Progenitor cell of endocrine pancreas (in vitro differentiated cells): Measurements from ENCODE around the gene RSRC1. TPM values are rescaled to one million over a fixed set of nuclear protein-coding genes. Genes with fewer than 3 reads are reported as not detected.
"Not testable (repeated sequence)": the region's sequence is repeated elsewhere in the genome, so short reads cannot be mapped to it uniquely, and the experiment has no call there.

Experiments used
- DNase-seq: peaks from one replicate; pipeline ENCODE4 v3.0.0; 2021; ENCODE audit warnings: low spot score; ENCODE audit not compliant: unreplicated experiment
- H3K27ac Mint-ChIP-seq: 2 replicates; pipeline ENCODE4 v1.8.0; 2021; ENCODE audit warnings: mild to moderate bottlenecking, moderate library complexity, mixed read lengths
- H3K27me3 Mint-ChIP-seq: 2 replicates; pipeline ENCODE4 v1.8.0; 2021; ENCODE audit warnings: mixed read lengths
- H3K36me3 Mint-ChIP-seq: 2 replicates; pipeline ENCODE4 v1.8.0; 2022; ENCODE audit warnings: mixed read lengths; ENCODE audit not compliant: insufficient read depth
- H3K4me1 Mint-ChIP-seq: 2 replicates; pipeline ENCODE4 v1.8.0; 2021; ENCODE audit warnings: low read depth, mixed read lengths
- H3K4me3 Mint-ChIP-seq: 2 replicates; pipeline ENCODE4 v1.8.0; 2021; ENCODE audit warnings: low read depth, mild to moderate bottlenecking, moderate library complexity, mixed read lengths
- H3K9me3 Mint-ChIP-seq: 2 replicates; pipeline ENCODE4 v1.8.0; 2021; ENCODE audit warnings: low read depth, mixed read lengths
- total RNA-seq: library from RNA; stranded (reverse); gene quantifications from 2 replicates; pipeline ENCODE4 v1.2.1, GENCODE V29; 2021
- TF ChIP-seq, protein P1 (sequence below): fragments of 200-600 bp; sonication (generic); IDR thresholded peaks from one replicate; pipeline ENCODE4 v1.5.0; 2021; ENCODE audit warnings: antibody characterized with exemption, mild to moderate bottlenecking; ENCODE audit not compliant: unreplicated experiment

The RSRC1 gene
- total RNA-seq, 1 donor from 2014 or later = 50.6 TPM

- peaks cover 41% of the 10 kb centered on the region for H3K27me3 Mint-ChIP-seq
These were observed 749 bp downstream of the RSRC1 start for GRCh38 chr3:158110658-158111018.

DNA sequence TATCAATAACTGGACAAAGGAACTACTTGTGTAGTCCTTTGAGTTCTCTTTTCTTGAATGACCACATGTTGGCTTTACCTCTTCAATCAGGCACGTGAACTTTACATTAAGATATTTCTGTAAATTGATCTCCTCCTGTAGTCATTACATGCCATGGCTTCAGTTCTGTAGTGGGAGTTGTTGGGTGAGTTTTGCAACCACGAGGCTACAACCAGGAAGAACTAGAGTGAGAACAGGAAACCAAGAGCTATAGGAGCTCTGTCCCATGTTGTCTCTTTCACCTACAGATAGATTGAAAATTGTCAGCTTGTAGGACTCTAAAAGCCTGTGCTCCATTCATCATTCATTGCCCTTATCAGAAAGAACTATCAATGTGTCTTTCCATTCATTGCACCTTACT, 2.0 kb downstream of the RSRC1 start:
- peak overlapping the region; percentile 23 for H3K4me3 Mint-ChIP-seq

More at GRCh38 chr3:158110658-158111018, 749 bp downstream of the RSRC1 start:
- Mint-ChIP-seq H3K4me1 (peaks cover 31% of the 10 kb centered on the region), H3K27ac (peak overlapping the region; percentile 95), H3K36me3 (peaks cover 20% of the 10 kb centered on the region), H3K4me3 (peak overlapping the region; percentile 86), H3K9me3 (peaks cover 15% of the 10 kb centered on the region)
- no peak for DNase-seq
- TF ChIP-seq, protein P1, sequence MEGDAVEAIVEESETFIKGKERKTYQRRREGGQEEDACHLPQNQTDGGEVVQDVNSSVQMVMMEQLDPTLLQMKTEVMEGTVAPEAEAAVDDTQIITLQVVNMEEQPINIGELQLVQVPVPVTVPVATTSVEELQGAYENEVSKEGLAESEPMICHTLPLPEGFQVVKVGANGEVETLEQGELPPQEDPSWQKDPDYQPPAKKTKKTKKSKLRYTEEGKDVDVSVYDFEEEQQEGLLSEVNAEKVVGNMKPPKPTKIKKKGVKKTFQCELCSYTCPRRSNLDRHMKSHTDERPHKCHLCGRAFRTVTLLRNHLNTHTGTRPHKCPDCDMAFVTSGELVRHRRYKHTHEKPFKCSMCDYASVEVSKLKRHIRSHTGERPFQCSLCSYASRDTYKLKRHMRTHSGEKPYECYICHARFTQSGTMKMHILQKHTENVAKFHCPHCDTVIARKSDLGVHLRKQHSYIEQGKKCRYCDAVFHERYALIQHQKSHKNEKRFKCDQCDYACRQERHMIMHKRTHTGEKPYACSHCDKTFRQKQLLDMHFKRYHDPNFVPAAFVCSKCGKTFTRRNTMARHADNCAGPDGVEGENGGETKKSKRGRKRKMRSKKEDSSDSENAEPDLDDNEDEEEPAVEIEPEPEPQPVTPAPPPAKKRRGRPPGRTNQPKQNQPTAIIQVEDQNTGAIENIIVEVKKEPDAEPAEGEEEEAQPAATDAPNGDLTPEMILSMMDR = no peak

DNA sequence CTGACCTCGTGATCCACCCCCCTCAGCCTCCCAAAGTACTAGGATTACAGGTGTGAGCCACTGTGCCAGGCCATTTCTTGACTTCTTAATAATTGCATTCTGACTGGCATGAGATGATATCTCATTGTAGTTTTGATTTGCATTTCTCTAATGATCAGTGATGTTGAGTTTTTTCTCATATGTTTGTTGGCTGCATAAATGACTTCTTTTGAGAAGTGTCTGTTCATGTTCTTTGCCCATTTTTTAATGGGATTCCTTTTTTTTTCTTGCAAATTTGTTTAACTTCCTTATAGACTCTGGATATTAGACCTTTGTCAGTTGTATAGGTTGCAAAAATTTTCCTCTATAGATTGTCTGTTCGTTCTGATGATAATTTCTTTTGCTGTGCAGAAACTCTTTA, 3.7 kb downstream of the RSRC1 start:
- H3K27ac Mint-ChIP-seq, H3K4me3 Mint-ChIP-seq, DNase-seq: not testable (repeated sequence)
- Mint-ChIP-seq H3K9me3 (peaks cover 15% of the 10 kb centered on the region), H3K4me1 (peaks cover 23% of the 10 kb centered on the region), H3K36me3 (peaks cover 20% of the 10 kb centered on the region), H3K27me3 (peaks cover 13% of the 10 kb centered on the region)

More for the DNA sequence above, 2.0 kb downstream of the RSRC1 start:
- Mint-ChIP-seq H3K9me3 (peaks cover 15% of the 10 kb centered on the region), H3K36me3 (peaks cover 20% of the 10 kb centered on the region), H3K27ac (peak overlapping the region; percentile 56), H3K27me3 (peaks cover 31% of the 10 kb centered on the region), H3K4me1 (peaks cover 24% of the 10 kb centered on the region)
- TF ChIP-seq, protein P1 = no peak
- no peak for DNase-seq

DNA sequence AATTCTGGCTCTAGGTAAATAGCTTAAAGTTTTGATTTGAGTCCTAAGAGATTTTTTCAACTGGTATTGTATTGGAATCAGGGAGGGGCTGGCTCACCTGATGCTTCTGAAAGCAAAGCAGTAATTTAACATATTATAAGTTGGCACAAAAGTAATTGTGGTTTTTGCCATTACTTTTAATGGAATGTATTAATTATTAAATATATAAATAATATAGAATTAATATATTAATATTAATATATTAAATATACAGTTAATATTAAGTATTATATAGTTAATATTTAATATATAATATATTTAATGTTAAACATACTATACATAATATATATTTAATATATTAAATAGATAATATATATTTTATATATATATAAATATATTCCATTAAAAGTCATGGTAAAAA, 10.4 kb downstream of the RSRC1 start:
- H3K27me3 Mint-ChIP-seq = no peaks in the 10 kb centered on the region
- H3K27ac Mint-ChIP-seq = no peak overlapping the region
- no peak for DNase-seq
- H3K36me3 Mint-ChIP-seq = peaks cover 25% of the 10 kb centered on the region
- no peaks in the 10 kb centered on the region for H3K9me3 Mint-ChIP-seq
- H3K4me3 Mint-ChIP-seq = no peak overlapping the region
- peaks cover 1% of the 10 kb centered on the region for H3K4me1 Mint-ChIP-seq
- TF ChIP-seq, protein P1 = no peak

DNA sequence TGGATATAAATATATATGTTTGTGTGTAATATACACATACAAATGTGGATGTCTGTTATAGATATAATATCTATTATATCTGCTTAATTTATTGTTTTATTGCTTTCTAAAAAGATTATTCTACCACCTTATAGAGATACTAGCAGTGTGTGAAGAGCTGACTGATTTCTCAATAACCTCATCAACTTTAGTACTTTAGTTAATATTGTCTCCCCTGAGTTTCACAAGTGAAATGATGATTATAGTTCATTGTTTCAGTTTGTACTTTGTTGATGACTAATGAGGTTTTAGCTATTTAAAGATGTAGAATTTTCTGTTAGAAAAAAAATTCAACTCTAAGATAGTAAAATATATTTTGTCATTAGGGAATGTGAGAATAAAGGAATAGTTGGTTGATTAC, 11.4 kb downstream of the RSRC1 start:
- Mint-ChIP-seq H3K27me3 (no peaks in the 10 kb centered on the region), H3K27ac (no peak overlapping the region), H3K36me3 (peaks cover 31% of the 10 kb centered on the region), H3K4me1 (peaks cover 1% of the 10 kb centered on the region), H3K9me3 (no peaks in the 10 kb centered on the region), H3K4me3 (no peak overlapping the region)
- TF ChIP-seq, protein P1 = no peak
- DNase-seq = no peak

DNA sequence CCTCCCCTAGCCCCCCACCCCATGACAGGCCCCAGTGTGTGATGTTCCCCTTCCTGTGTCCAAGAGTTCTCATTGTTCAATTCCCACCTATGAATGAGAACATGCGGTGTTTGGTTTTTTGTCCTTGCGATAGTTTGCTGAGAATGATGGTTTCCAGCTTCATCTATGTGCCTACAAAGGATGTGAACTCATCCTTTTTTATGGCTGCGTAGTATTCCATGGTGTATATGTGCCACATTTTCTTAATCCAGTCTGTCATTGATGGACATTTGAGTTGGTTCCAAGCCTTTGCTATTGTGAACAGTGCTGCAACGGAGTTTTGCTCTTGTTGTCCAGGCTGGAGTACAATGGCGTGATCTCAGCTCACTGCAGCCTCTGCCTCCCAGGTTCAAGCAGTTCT, 12.8 kb downstream of the RSRC1 start:
- DNase-seq, H3K27ac Mint-ChIP-seq, H3K27me3 Mint-ChIP-seq, H3K4me1 Mint-ChIP-seq, H3K9me3 Mint-ChIP-seq, H3K4me3 Mint-ChIP-seq: not testable (repeated sequence)
- H3K36me3 Mint-ChIP-seq = peaks cover 42% of the 10 kb centered on the region
